Astrocyte (in vitro differentiated cells and primary cell): ENCODE measurements around the gene TSPYL1. TPM values are rescaled to one million over a fixed set of nuclear protein-coding genes. Genes with fewer than 3 reads are reported as not detected.

ENCODE experiments used
- DNase-seq: peaks from one replicate; pipeline ENCODE4 v3.0.0-alpha.2; 2010; ENCODE audit warnings: low read depth
- FAIRE-seq: peaks from 2 replicates; lab custom pipeline; 2011; peaks lifted over from hg19 to GRCh38; lab: Jason Lieb, UNC
- H2AFZ ChIP-seq: 2 replicates; pipeline ENCODE4 v1.6.0; 2012; ENCODE audit warnings: low read depth, low read length, inconsistent platforms
- H3K27ac ChIP-seq: 2 replicates; pipeline ENCODE4 v1.5.1; 2011; ENCODE audit warnings: low read depth, low read length, inconsistent platforms
- H3K27me3 ChIP-seq: 2 replicates; pipeline ENCODE4 v1.6.0; 2011; ENCODE audit warnings: low read length, inconsistent platforms; ENCODE audit not compliant: insufficient read depth
- H3K36me3 ChIP-seq: 2 replicates; pipeline ENCODE4 v1.5.1; 2011; ENCODE audit warnings: low read length, inconsistent platforms; ENCODE audit not compliant: insufficient read depth
- H3K4me1 ChIP-seq: 2 replicates; pipeline ENCODE4 v1.5.1; 2011; ENCODE audit warnings: low read length, inconsistent platforms; ENCODE audit not compliant: insufficient read depth
- H3K4me2 ChIP-seq: 2 replicates; pipeline ENCODE4 v1.6.0; 2012; ENCODE audit warnings: low read length, inconsistent platforms
- H3K4me3 ChIP-seq: 2 replicates; pipeline ENCODE4 v1.5.1; 2011; ENCODE audit warnings: low read depth, mild to moderate bottlenecking, low read length, inconsistent platforms; ENCODE audit not compliant: insufficient read depth
- H3K79me2 ChIP-seq: 2 replicates; pipeline ENCODE4 v1.6.0; 2012; ENCODE audit warnings: mild to moderate bottlenecking, low read length, inconsistent platforms; ENCODE audit not compliant: insufficient read depth
- H3K9ac ChIP-seq: 2 replicates; pipeline ENCODE4 v1.6.0; 2012; ENCODE audit warnings: mild to moderate bottlenecking, low read length, inconsistent platforms
- H3K9me3 ChIP-seq: 2 replicates; pipeline ENCODE4 v1.5.1; 2012; ENCODE audit warnings: low read depth, mild to moderate bottlenecking, low read length, inconsistent platforms; ENCODE audit not compliant: insufficient read depth
- H4K20me1 ChIP-seq: 2 replicates; pipeline ENCODE4 v1.6.0; 2012; ENCODE audit warnings: low read length, inconsistent platforms; ENCODE audit not compliant: insufficient read depth
- H3K27ac Mint-ChIP-seq: one replicate; pipeline ENCODE4 v1.8.0; 2021; ENCODE audit warnings: mild to moderate bottlenecking, mixed read lengths; ENCODE audit not compliant: unreplicated experiment
- H3K27me3 Mint-ChIP-seq: one replicate; pipeline ENCODE4 v1.8.0; 2021; ENCODE audit warnings: low read depth, mixed read lengths; ENCODE audit not compliant: unreplicated experiment
- H3K36me3 Mint-ChIP-seq: one replicate; pipeline ENCODE4 v1.8.0; 2021; ENCODE audit warnings: low read depth, mixed read lengths; ENCODE audit not compliant: unreplicated experiment
- H3K4me1 Mint-ChIP-seq: one replicate; pipeline ENCODE4 v1.8.0; 2021; ENCODE audit warnings: low read depth, mixed read lengths; ENCODE audit not compliant: unreplicated experiment
- H3K4me3 Mint-ChIP-seq: one replicate; pipeline ENCODE4 v1.8.0; 2021; ENCODE audit warnings: mild to moderate bottlenecking, moderate library complexity, mixed read lengths; ENCODE audit not compliant: unreplicated experiment
- H3K9me3 Mint-ChIP-seq: one replicate; pipeline ENCODE4 v1.8.0; 2021; ENCODE audit warnings: mild to moderate bottlenecking, mixed read lengths; ENCODE audit not compliant: unreplicated experiment
- EZH2 ChIP-seq: IDR thresholded peaks from 2 replicates; pipeline ENCODE4 v1.6.1; 2012; ENCODE audit warnings: mild to moderate bottlenecking, low read length, inconsistent platforms; ENCODE audit not compliant: insufficient read depth
- total RNA-seq: library from RNA; stranded (reverse); gene quantifications from 2 replicates; pipeline ENCODE4 v1.2.1, GENCODE V29; 2021
- TF ChIP-seq, protein P1 (sequence below): IDR thresholded peaks from 2 replicates; pipeline ENCODE4 v1.5.1; 2011; ENCODE audit warnings: low read depth, mild to moderate bottlenecking, inconsistent platforms, low read length, moderate library complexity; ENCODE audit not compliant: insufficient read depth

TSPYL1 gene
- total RNA-seq, 1 donor from 2014 or later = 91.7 TPM

DNA sequence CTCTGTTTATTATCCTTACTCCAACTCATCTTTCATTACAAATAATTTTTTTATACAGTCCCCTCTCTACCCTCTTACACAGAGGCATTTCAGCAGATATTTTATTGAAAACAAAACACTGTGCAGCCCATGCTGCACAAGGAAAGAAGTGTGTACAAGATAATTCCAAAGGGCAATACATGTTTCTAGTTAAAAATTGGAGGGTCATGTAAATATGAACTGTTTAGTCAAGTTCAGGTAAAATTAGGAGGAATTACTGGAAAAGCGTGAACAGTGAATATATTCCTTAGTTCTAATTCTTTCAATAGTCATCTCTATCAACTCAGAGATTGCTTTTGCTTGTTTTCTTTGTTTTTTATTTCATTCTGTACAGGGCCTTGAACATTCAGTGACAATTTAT, 27.9 kb upstream of the TSPYL1 start:
- Histone ChIP-seq H3K9ac (no peak overlapping the region), H3K4me2 (no peak overlapping the region), H3K9me3 (no peaks in the 10 kb centered on the region), H3K27ac (no peak overlapping the region), H4K20me1 (no peaks in the 10 kb centered on the region), H3K4me1 (no peaks in the 10 kb centered on the region), H3K27me3 (no peaks in the 10 kb centered on the region), H3K4me3 (no peak overlapping the region), H2AFZ (no peak overlapping the region), H3K79me2 (no peaks in the 10 kb centered on the region), H3K36me3 (no peaks in the 10 kb centered on the region)
- Mint-ChIP-seq H3K9me3 (no peaks in the 10 kb centered on the region), H3K4me3 (no peak overlapping the region), H3K27me3 (no peaks in the 10 kb centered on the region), H3K4me1 (no peaks in the 10 kb centered on the region), H3K27ac (no peak overlapping the region), H3K36me3 (no peaks in the 10 kb centered on the region)
- FAIRE-seq = no peak
- DNase-seq = no peak
- no peak for TF ChIP-seq EZH2
- TF ChIP-seq, protein P1, sequence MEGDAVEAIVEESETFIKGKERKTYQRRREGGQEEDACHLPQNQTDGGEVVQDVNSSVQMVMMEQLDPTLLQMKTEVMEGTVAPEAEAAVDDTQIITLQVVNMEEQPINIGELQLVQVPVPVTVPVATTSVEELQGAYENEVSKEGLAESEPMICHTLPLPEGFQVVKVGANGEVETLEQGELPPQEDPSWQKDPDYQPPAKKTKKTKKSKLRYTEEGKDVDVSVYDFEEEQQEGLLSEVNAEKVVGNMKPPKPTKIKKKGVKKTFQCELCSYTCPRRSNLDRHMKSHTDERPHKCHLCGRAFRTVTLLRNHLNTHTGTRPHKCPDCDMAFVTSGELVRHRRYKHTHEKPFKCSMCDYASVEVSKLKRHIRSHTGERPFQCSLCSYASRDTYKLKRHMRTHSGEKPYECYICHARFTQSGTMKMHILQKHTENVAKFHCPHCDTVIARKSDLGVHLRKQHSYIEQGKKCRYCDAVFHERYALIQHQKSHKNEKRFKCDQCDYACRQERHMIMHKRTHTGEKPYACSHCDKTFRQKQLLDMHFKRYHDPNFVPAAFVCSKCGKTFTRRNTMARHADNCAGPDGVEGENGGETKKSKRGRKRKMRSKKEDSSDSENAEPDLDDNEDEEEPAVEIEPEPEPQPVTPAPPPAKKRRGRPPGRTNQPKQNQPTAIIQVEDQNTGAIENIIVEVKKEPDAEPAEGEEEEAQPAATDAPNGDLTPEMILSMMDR = no peak

DNA sequence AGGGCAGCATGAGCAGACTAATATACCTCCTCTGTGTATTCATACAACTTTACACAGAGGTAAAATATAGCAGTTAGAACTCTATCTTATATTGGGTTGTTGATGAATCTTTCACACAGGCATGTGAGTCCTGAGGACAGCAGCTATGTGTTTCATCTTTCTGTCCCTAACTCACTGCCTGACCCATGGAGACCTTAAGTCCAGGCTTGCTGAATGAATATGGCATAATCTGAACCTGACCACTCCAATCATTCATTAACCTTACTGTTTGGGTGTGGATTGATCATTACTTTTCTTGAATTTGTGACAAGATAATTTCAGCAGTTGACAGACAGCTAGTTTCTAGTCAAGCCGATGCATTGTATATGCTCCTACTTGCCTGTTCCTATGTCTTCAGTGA, 27.3 kb upstream of the TSPYL1 start:
- no peaks in the 10 kb centered on the region for H3K36me3 ChIP-seq
- TF ChIP-seq, protein P1 = no peak
- TF ChIP-seq EZH2 = no peak
- FAIRE-seq (no peak), DNase-seq (no peak)
- H3K27ac Mint-ChIP-seq = no peak overlapping the region
- no peaks in the 10 kb centered on the region for H3K36me3 Mint-ChIP-seq
- H3K79me2 ChIP-seq = no peaks in the 10 kb centered on the region
- no peak overlapping the region for H3K4me3 ChIP-seq
- no peaks in the 10 kb centered on the region for H3K27me3 Mint-ChIP-seq
- no peaks in the 10 kb centered on the region for H3K9me3 ChIP-seq
- no peak overlapping the region for H2AFZ ChIP-seq
- H3K4me3 Mint-ChIP-seq = no peak overlapping the region
- H4K20me1 ChIP-seq = no peaks in the 10 kb centered on the region
- no peak overlapping the region for H3K4me2 ChIP-seq
- H3K4me1 ChIP-seq = no peaks in the 10 kb centered on the region
- no peak overlapping the region for H3K9ac ChIP-seq
- H3K9me3 Mint-ChIP-seq = no peaks in the 10 kb centered on the region
- no peak overlapping the region for H3K27ac ChIP-seq
- H3K4me1 Mint-ChIP-seq = no peaks in the 10 kb centered on the region
- no peaks in the 10 kb centered on the region for H3K27me3 ChIP-seq

DNA sequence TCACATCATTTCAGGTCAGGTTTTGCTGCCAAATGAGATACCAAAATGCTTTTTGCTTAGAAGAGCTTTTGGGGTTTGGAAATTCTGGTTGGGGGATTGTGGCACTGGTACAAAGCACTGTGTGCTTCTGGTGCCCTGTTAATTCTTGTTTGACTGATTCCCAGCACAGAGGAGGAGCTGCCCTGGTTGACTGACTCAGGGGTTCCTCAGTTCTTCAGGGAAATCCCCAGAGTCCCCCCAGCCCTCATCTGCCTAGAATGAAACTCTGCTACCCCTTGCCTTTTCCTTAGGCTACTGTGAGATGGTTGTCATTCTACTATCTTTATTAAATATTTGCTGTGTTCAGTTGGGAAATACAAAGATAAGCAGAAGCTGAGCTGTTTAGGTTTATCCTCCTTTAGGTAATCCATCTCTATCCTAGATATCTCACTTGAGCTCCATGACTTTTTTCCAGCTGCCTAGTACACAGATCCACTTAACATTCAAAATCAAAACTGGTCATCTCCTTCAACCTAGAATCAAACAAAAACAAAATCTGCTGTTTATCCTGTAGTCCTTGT, 24.9 kb upstream of the TSPYL1 start:
- H3K4me2 ChIP-seq = no peak overlapping the region
- no peak overlapping the region for H3K4me3 ChIP-seq
- H3K9me3 ChIP-seq = no peaks in the 10 kb centered on the region
- no peak overlapping the region for H3K27ac ChIP-seq
- H3K4me1 Mint-ChIP-seq = no peaks in the 10 kb centered on the region
- DNase-seq (no peak), FAIRE-seq (no peak)
- H3K9me3 Mint-ChIP-seq = no peaks in the 10 kb centered on the region
- H3K9ac ChIP-seq = no peak overlapping the region
- no peaks in the 10 kb centered on the region for H3K36me3 Mint-ChIP-seq
- no peak overlapping the region for H3K27ac Mint-ChIP-seq
- no peaks in the 10 kb centered on the region for H3K36me3 ChIP-seq
- H2AFZ ChIP-seq = no peak overlapping the region
- no peaks in the 10 kb centered on the region for H4K20me1 ChIP-seq
- TF ChIP-seq EZH2 = no peak
- TF ChIP-seq, protein P1 = no peak
- H3K4me1 ChIP-seq = no peaks in the 10 kb centered on the region
- H3K79me2 ChIP-seq = no peaks in the 10 kb centered on the region
- no peaks in the 10 kb centered on the region for H3K27me3 ChIP-seq
- H3K4me3 Mint-ChIP-seq = no peak overlapping the region
- H3K27me3 Mint-ChIP-seq = no peaks in the 10 kb centered on the region
